ENCODE measurements around the gene IL1RAPL1.

IL1RAPL1 gene

GRCh38 chrX:30005813-30006212, 1418.6 kb downstream of the IL1RAPL1 start:
- in situ Hi-C loops (cut with MboI; ENCODE audit: low sequenced_read_pairs, unreplicated experiment), result no loop called here
- TF ChIP-seq, protein P1, sequence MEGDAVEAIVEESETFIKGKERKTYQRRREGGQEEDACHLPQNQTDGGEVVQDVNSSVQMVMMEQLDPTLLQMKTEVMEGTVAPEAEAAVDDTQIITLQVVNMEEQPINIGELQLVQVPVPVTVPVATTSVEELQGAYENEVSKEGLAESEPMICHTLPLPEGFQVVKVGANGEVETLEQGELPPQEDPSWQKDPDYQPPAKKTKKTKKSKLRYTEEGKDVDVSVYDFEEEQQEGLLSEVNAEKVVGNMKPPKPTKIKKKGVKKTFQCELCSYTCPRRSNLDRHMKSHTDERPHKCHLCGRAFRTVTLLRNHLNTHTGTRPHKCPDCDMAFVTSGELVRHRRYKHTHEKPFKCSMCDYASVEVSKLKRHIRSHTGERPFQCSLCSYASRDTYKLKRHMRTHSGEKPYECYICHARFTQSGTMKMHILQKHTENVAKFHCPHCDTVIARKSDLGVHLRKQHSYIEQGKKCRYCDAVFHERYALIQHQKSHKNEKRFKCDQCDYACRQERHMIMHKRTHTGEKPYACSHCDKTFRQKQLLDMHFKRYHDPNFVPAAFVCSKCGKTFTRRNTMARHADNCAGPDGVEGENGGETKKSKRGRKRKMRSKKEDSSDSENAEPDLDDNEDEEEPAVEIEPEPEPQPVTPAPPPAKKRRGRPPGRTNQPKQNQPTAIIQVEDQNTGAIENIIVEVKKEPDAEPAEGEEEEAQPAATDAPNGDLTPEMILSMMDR (IDR thresholded peaks at IDR 0.05; ENCODE audit: borderline replicate concordance, control extremely low read depth, extremely low read depth, insufficient read depth, missing control alignments), result no peak
- DNase-seq (ENCODE audit: low spot score), result no peak

Measured in GM13976 (cell line).